ENCODE measurements around the gene PKNOX2.

Gene PKNOX2

GRCh38 chr11:125468025-125468424, 303.5 kb downstream of the PKNOX2 start:
- no peak for DNase-seq (ENCODE audit: low read depth in 2 of 2)

DNA sequence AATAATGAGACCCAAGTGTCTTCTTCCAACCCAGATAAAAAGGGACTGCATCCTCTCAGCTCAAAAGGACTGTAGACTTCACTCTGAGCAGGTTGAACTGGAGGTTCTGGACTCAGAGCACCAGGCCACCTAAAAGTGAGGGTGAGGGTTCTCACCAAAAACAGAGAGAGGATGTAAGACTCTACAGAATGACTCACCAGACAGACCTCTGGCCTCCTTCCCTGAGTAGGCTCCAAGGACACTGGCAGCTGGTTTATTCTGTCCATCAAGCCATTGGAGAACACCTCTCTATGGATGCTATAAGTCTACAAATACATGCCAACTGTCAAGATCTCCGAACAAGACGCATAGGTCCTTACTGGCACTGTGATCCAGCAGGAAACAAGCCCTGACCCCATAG, 304.3 kb downstream of the PKNOX2 start:
- DNase-seq (ENCODE audit: low read depth in 2 of 2): no peak

- DNase-seq (ENCODE audit: low read depth in 2 of 2): no peak
These were observed 305.8 kb downstream of the PKNOX2 start for GRCh38 chr11:125470355-125470754.

DNA sequence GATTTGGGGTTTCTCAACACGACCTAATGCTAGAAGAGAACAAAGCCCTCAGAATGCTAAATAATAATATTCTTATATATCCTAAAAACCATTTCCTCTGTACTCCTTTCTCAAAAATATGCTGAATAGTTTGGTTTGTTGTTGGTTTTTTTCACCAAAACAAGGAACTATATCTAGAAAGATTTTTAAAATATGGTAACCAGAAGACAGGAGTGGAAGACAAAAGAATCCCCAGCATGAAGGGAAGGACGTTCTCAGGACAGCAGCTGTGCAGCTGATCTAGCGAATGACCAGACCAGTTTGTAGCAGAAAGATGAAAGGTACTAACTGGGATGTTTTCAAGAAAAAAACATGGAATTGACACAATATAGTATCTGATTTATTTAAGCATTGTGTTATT, 312.2 kb downstream of the PKNOX2 start:
- DNase-seq (ENCODE audit: low read depth in 2 of 2): no peak

DNA sequence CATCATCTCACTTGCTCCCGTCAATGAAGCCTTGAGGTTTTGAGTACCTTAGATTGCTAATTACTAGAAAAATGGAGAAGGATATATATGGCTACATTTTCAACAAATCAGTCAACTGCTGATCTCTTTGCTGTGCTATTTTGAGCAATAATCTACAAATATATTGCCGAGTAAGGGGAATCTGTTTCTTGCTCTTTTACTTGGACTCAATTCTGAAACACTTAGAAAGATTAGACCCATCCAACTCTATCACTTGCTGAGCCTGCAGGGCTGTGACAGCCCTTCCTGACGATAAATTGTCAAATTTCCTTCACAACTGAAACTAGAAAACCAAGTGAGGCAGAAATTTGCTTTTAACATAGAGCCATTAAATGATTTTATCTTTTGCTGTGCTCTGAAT, 314.6 kb downstream of the PKNOX2 start:
- no peak for DNase-seq (ENCODE audit: low read depth in 2 of 2)

DNA sequence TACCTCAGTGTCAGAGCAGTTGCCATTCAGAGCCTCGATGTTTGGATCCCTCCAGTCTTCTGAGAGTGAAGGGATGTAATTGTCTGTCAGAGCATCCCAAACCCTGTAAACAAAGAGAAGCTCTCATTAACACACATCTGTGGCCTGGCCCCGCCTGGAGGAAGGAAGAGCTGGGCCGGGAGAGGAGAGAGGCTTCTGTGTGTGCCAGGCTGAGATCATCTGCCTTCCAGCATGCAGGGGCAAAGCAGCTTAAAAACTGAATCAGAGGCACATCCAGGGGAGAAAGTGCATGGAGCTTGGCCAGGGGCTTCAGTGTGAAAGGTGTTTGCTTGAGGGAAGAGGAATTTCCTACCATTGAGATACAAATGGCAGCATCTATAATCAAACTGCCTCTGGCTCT, 317.0 kb downstream of the PKNOX2 start:
- no peak for DNase-seq (ENCODE audit: low read depth in 2 of 2)
